Effector memory CD8-positive, alpha-beta T cell (primary cell): Measurements from ENCODE around the gene TMEM255B.
"Not testable (repeated sequence)": the region's sequence is repeated elsewhere in the genome, so short reads cannot be mapped to it uniquely, and the experiment has no call there.

Source experiments
- ATAC-seq: fragments of 150-1000 bp; cut with Tn5 transposase; replicated peaks from 2 replicates; pipeline ENCODE4 v1.10.0; 2021; ENCODE audit warnings: mild to moderate bottlenecking, moderate library complexity
- DNase-seq, 3 experiments: peaks; one replicate each; pipeline ENCODE4 v3.0.0; 2021
- H3K27ac Mint-ChIP-seq, 2 donors: one replicate each; pipeline ENCODE4 v1.8.0; 2022; ENCODE audit warnings: mild to moderate bottlenecking in 2 of 2, mixed read lengths in 2 of 2, moderate library complexity in 2 of 2
- H3K27me3 Mint-ChIP-seq, 2 donors: one replicate each; pipeline ENCODE4 v1.8.0; 2022; ENCODE audit warnings: mixed read lengths in 2 of 2
- H3K36me3 Mint-ChIP-seq: one replicate; pipeline ENCODE4 v1.8.0; 2022; ENCODE audit warnings: mild to moderate bottlenecking, moderate library complexity, mixed read lengths; ENCODE audit not compliant: insufficient read depth
- H3K4me1 Mint-ChIP-seq, 2 donors: one replicate each; pipeline ENCODE4 v1.8.0; 2022; ENCODE audit warnings: low read depth in 2 of 2, mixed read lengths in 2 of 2
- H3K4me3 Mint-ChIP-seq, 2 donors: one replicate each; pipeline ENCODE4 v1.8.0; 2022; ENCODE audit warnings: mild to moderate bottlenecking in 2 of 2, mixed read lengths in 2 of 2, moderate library complexity in 2 of 2
- H3K9me3 Mint-ChIP-seq, 2 donors: one replicate each; pipeline ENCODE4 v1.8.0; 2022; ENCODE audit warnings: mixed read lengths in 2 of 2

The TMEM255B gene

GRCh38 chr13:113785051-113786010, 26.3 kb downstream of the TMEM255B start:
- Mint-ChIP-seq H3K27ac (no peak overlapping the region), H3K4me3 (no peak overlapping the region), H3K9me3 (no peaks in the 10 kb centered on the region), H3K4me1 (peaks cover 0 to 4% of the 10 kb centered on the region in 2 donors), H3K27me3 (peaks cover 34 to 38% of the 10 kb centered on the region in 2 donors), H3K36me3 (no peaks in the 10 kb centered on the region)
- ATAC-seq: no peak
- DNase-seq: no peak

- no peak for ATAC-seq
- DNase-seq: no peak
- peaks cover 41% of the 10 kb centered on the region in 2 donors for H3K27me3 Mint-ChIP-seq
- H3K9me3 Mint-ChIP-seq: no peaks in the 10 kb centered on the region
- peaks cover 0 to 4% of the 10 kb centered on the region in 2 donors for H3K4me1 Mint-ChIP-seq
- no peaks in the 10 kb centered on the region for H3K36me3 Mint-ChIP-seq
- no peak overlapping the region for H3K4me3 Mint-ChIP-seq
- H3K27ac Mint-ChIP-seq: no peak overlapping the region
Observed at GRCh38 chr13:113786262-113786841, 27.3 kb downstream of the TMEM255B start.

- H3K4me3 Mint-ChIP-seq: no peak overlapping the region
- H3K4me1 Mint-ChIP-seq: peaks cover 0 to 4% of the 10 kb centered on the region in 2 donors
- peaks cover 44 to 53% of the 10 kb centered on the region in 2 donors for H3K27me3 Mint-ChIP-seq
- no peak overlapping the region for H3K27ac Mint-ChIP-seq
- H3K36me3 Mint-ChIP-seq: no peaks in the 10 kb centered on the region
- H3K9me3 Mint-ChIP-seq: no peaks in the 10 kb centered on the region
- DNase-seq (no peak), ATAC-seq (no peak)
Observed at GRCh38 chr13:113787694-113788093, 28.7 kb downstream of the TMEM255B start.

- peaks cover 0 to 4% of the 10 kb centered on the region in 2 donors for H3K4me1 Mint-ChIP-seq
- peaks cover 38 to 48% of the 10 kb centered on the region in 2 donors for H3K27me3 Mint-ChIP-seq
- H3K9me3 Mint-ChIP-seq: no peaks in the 10 kb centered on the region
- no peak for DNase-seq
- no peak overlapping the region for H3K27ac Mint-ChIP-seq
- no peak for ATAC-seq
- H3K4me3 Mint-ChIP-seq: no peak overlapping the region
- H3K36me3 Mint-ChIP-seq: no peaks in the 10 kb centered on the region
Observed at GRCh38 chr13:113788413-113789135, 29.5 kb downstream of the TMEM255B start.

GRCh38 chr13:113789167-113789566, 30.1 kb downstream of the TMEM255B start:
- Mint-ChIP-seq H3K4me3 (no peak overlapping the region), H3K4me1 (peaks cover 0 to 4% of the 10 kb centered on the region in 2 donors), H3K27ac (no peak overlapping the region), H3K27me3 (peaks cover 32 to 42% of the 10 kb centered on the region in 2 donors), H3K36me3 (no peaks in the 10 kb centered on the region), H3K9me3 (no peaks in the 10 kb centered on the region)
- ATAC-seq (no peak), DNase-seq (no peak)

GRCh38 chr13:113789931-113790330, 30.9 kb downstream of the TMEM255B start:
- ATAC-seq, H3K9me3 Mint-ChIP-seq, H3K4me1 Mint-ChIP-seq, H3K36me3 Mint-ChIP-seq, H3K27ac Mint-ChIP-seq, DNase-seq, H3K4me3 Mint-ChIP-seq: not testable (repeated sequence)
- H3K27me3 Mint-ChIP-seq: peaks cover 24 to 34% of the 10 kb centered on the region in 2 donors

- ATAC-seq (no peak), DNase-seq (no peak)
- Mint-ChIP-seq H3K4me1 (no peaks in the 10 kb centered on the region), H3K36me3 (no peaks in the 10 kb centered on the region), H3K27ac (no peak overlapping the region), H3K4me3 (no peak overlapping the region), H3K27me3 (peaks cover 20 to 30% of the 10 kb centered on the region in 2 donors), H3K9me3 (no peaks in the 10 kb centered on the region)
Observed at GRCh38 chr13:113791226-113791625, 32.2 kb downstream of the TMEM255B start.

GRCh38 chr13:113791761-113792160, 32.7 kb downstream of the TMEM255B start:
- no peak for DNase-seq
- H3K4me1 Mint-ChIP-seq: no peaks in the 10 kb centered on the region
- ATAC-seq: no peak
- H3K9me3 Mint-ChIP-seq: no peaks in the 10 kb centered on the region
- H3K4me3 Mint-ChIP-seq: no peak overlapping the region
- peaks cover 20 to 30% of the 10 kb centered on the region in 2 donors for H3K27me3 Mint-ChIP-seq
- H3K36me3 Mint-ChIP-seq: no peaks in the 10 kb centered on the region
- H3K27ac Mint-ChIP-seq: no peak overlapping the region

- H3K4me1 Mint-ChIP-seq: no peaks in the 10 kb centered on the region
- no peaks in the 10 kb centered on the region for H3K9me3 Mint-ChIP-seq
- ATAC-seq: no peak
- no peak overlapping the region for H3K27ac Mint-ChIP-seq
- no peak overlapping the region for H3K4me3 Mint-ChIP-seq
- DNase-seq: no peak
- peaks cover 20 to 30% of the 10 kb centered on the region in 2 donors for H3K27me3 Mint-ChIP-seq
- no peaks in the 10 kb centered on the region for H3K36me3 Mint-ChIP-seq
Observed at GRCh38 chr13:113792236-113792770, 33.3 kb downstream of the TMEM255B start.

GRCh38 chr13:113792886-113793717, 34.1 kb downstream of the TMEM255B start:
- DNase-seq (no peak), ATAC-seq (no peak)
- Mint-ChIP-seq H3K9me3 (no peaks in the 10 kb centered on the region), H3K4me3 (no peak overlapping the region), H3K27ac (no peak overlapping the region), H3K36me3 (no peaks in the 10 kb centered on the region), H3K27me3 (peaks cover 20 to 30% of the 10 kb centered on the region in 2 donors), H3K4me1 (no peaks in the 10 kb centered on the region)

- Mint-ChIP-seq H3K4me3 (no peak overlapping the region), H3K36me3 (no peaks in the 10 kb centered on the region), H3K27me3 (peaks cover 20 to 30% of the 10 kb centered on the region in 2 donors), H3K4me1 (no peaks in the 10 kb centered on the region), H3K9me3 (no peaks in the 10 kb centered on the region), H3K27ac (no peak overlapping the region)
- DNase-seq: no peak
- ATAC-seq: no peak
Observed at GRCh38 chr13:113793718-113794085, 34.7 kb downstream of the TMEM255B start.

GRCh38 chr13:113794086-113794485, 35.1 kb downstream of the TMEM255B start:
- Mint-ChIP-seq H3K4me3 (no peak overlapping the region), H3K27ac (no peak overlapping the region), H3K27me3 (peaks cover 16 to 26% of the 10 kb centered on the region in 2 donors), H3K4me1 (no peaks in the 10 kb centered on the region), H3K9me3 (no peaks in the 10 kb centered on the region), H3K36me3 (no peaks in the 10 kb centered on the region)
- DNase-seq (no peak), ATAC-seq (no peak)
